Endothelial cell (in vitro differentiated cells): Measurements from ENCODE around the gene AQP6. TPM values are rescaled to one million over a fixed set of nuclear protein-coding genes. Genes with fewer than 3 reads are reported as not detected.

Experiments used
- DNase-seq: peaks from one replicate; pipeline ENCODE4 v3.0.0; 2021; ENCODE audit warnings: low spot score
- H3K27ac Mint-ChIP-seq: one replicate; pipeline ENCODE4 v1.8.0; 2021; ENCODE audit warnings: mixed read lengths, inconsistent platforms; ENCODE audit not compliant: unreplicated experiment
- H3K27me3 Mint-ChIP-seq: one replicate; pipeline ENCODE4 v1.8.0; 2021; ENCODE audit warnings: mild to moderate bottlenecking, moderate library complexity, mixed read lengths, inconsistent platforms; ENCODE audit not compliant: unreplicated experiment
- H3K36me3 Mint-ChIP-seq: one replicate; pipeline ENCODE4 v1.8.0; 2021; ENCODE audit warnings: mild to moderate bottlenecking, low read depth, mixed read lengths, inconsistent platforms; ENCODE audit not compliant: unreplicated experiment
- H3K4me1 Mint-ChIP-seq: one replicate; pipeline ENCODE4 v1.8.0; 2021; ENCODE audit warnings: mild to moderate bottlenecking, mixed read lengths, inconsistent platforms; ENCODE audit not compliant: unreplicated experiment
- H3K4me3 Mint-ChIP-seq: one replicate; pipeline ENCODE4 v1.8.0; 2021; ENCODE audit warnings: mild to moderate bottlenecking, mixed read lengths, inconsistent platforms; ENCODE audit not compliant: unreplicated experiment
- H3K9me3 Mint-ChIP-seq: one replicate; pipeline ENCODE4 v1.8.0; 2021; ENCODE audit warnings: mixed read lengths, inconsistent platforms; ENCODE audit not compliant: unreplicated experiment
- total RNA-seq: library from RNA; stranded (reverse); fragmentation: NEBNext Ultra II Directional; extraction: Animal tissue kit (Norgen Biotek cat#: 25700); gene quantifications from one replicate; pipeline ENCODE4 v1.2.1, GENCODE V29; 2021; ENCODE audit not compliant: unreplicated experiment
- TF ChIP-seq, protein P1 (sequence below): fragments of 200-600 bp; sonication (generic); IDR thresholded peaks from one replicate; pipeline ENCODE4 v1.5.0; 2021; ENCODE audit warnings: antibody characterized with exemption; ENCODE audit not compliant: unreplicated experiment

AQP6 gene
- total RNA-seq, 1 donor from 2014 or later, result not detected

DNA sequence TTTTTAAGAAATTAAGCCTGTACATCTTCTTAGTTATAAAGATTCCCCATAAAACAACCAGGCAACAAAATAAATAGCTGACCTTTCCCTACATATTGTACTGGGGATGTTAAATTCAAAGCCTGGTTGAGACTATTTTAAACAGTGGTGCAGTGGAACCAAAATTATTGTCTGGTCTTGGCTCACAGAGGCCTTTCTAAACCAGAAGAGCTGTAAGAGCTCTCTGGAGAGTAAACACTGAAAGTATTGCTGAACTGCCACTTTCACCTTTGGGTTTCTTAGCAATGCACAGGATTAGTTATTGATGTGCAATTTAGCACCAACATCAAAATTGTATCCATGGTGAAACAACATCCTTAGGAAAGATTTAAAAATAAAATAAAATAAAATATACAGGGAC, 31.9 kb downstream of the AQP6 start:
- TF ChIP-seq, protein P1, sequence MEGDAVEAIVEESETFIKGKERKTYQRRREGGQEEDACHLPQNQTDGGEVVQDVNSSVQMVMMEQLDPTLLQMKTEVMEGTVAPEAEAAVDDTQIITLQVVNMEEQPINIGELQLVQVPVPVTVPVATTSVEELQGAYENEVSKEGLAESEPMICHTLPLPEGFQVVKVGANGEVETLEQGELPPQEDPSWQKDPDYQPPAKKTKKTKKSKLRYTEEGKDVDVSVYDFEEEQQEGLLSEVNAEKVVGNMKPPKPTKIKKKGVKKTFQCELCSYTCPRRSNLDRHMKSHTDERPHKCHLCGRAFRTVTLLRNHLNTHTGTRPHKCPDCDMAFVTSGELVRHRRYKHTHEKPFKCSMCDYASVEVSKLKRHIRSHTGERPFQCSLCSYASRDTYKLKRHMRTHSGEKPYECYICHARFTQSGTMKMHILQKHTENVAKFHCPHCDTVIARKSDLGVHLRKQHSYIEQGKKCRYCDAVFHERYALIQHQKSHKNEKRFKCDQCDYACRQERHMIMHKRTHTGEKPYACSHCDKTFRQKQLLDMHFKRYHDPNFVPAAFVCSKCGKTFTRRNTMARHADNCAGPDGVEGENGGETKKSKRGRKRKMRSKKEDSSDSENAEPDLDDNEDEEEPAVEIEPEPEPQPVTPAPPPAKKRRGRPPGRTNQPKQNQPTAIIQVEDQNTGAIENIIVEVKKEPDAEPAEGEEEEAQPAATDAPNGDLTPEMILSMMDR, result no peak
- Mint-ChIP-seq H3K4me3 (no peak overlapping the region), H3K27me3 (no peaks in the 10 kb centered on the region), H3K27ac (no peak overlapping the region), H3K36me3 (no peaks in the 10 kb centered on the region), H3K9me3 (no peaks in the 10 kb centered on the region), H3K4me1 (peaks cover 13% of the 10 kb centered on the region)
- no peak for DNase-seq

DNA sequence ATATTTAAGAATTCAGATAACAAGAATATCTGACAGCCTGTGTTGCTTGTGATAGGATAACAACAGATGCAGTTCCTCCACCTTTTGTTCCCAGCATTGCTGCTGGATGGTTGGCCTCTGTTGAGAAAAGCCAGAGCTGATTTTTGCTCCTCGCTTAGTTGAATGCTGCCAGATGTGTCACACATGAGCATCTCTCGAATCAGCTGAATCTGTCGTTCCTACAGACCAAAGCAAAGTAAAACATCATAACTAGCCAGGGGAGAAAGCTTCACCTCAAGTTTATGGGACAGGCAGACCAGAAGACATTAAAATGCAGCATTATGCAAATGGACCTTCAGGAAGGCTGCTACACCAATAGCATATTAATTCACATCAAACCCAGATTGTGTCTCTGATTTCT, 32.4 kb downstream of the AQP6 start:
- Mint-ChIP-seq H3K9me3 (no peaks in the 10 kb centered on the region), H3K27me3 (no peaks in the 10 kb centered on the region), H3K4me3 (no peak overlapping the region), H3K4me1 (peaks cover 13% of the 10 kb centered on the region), H3K27ac (no peak overlapping the region), H3K36me3 (no peaks in the 10 kb centered on the region)
- DNase-seq, result no peak
- TF ChIP-seq, protein P1, result no peak

DNA sequence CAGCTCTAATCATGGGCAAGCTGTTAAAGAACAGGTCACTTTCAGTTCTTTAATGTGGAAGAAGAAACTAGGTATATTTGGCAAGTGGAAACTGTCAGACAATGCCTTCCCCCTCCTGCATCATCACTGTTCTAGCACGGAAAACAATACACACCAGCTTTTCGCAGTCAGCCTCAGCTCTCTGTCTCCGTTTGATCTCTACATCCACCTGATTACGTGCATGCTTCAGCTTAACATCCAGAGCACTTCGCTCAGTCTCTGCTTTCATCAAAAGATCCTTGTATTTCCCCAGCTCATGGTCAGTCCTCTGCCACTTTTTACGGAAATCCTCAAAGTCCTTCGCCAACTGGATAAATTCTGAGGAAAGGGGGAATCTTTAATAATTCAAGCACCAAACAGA, 33.5 kb downstream of the AQP6 start:
- TF ChIP-seq, protein P1, result no peak
- no peaks in the 10 kb centered on the region for H3K9me3 Mint-ChIP-seq
- H3K4me1 Mint-ChIP-seq, result peaks cover 13% of the 10 kb centered on the region
- no peak for DNase-seq
- no peak overlapping the region for H3K4me3 Mint-ChIP-seq
- H3K27ac Mint-ChIP-seq, result no peak overlapping the region
- H3K27me3 Mint-ChIP-seq, result no peaks in the 10 kb centered on the region
- no peaks in the 10 kb centered on the region for H3K36me3 Mint-ChIP-seq

DNA sequence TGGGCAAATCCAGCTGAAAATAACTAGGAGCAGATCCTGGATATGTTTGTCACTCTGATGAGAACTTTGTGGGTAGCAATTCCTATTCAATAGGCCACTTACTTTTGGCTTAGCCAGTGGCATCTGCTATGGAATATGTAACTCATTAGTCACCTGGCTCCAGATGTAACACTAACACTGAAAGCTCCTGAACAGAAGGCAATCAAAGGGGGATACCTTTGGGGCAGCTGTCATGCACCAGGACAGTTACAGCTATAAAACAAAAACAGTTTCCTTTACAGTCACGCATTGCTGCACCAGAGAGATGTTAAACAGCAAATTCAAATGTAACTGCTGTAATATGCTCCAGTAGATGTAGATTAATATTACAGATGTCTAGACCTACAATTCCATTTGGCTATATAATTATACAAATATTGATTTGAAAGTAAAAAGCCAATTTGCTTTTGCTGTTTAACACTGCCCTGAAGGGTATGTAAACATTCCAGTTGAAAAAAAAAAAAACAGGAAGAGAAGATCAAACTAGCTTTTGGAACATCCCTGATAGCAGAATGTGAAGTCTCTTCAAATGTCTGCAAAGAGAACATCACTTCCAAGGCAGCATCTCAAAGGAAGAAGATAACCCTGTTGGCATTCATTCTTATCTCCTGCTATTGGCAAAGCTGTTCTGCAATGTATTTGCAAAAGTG, 34.2 kb downstream of the AQP6 start:
- no peaks in the 10 kb centered on the region for H3K36me3 Mint-ChIP-seq
- DNase-seq, result no peak

More for the DNA sequence above, 34.2 kb downstream of the AQP6 start:
- peaks cover 13% of the 10 kb centered on the region for H3K4me1 Mint-ChIP-seq
- no peak overlapping the region for H3K4me3 Mint-ChIP-seq
- H3K27me3 Mint-ChIP-seq, result no peaks in the 10 kb centered on the region
- TF ChIP-seq, protein P1, result no peak
- H3K27ac Mint-ChIP-seq, result no peak overlapping the region
- H3K9me3 Mint-ChIP-seq, result no peaks in the 10 kb centered on the region
